ENCODE data around the gene ADORA2B.

GRCh38 chr17:15929941-15930340 lies 15.0 kb upstream of the ADORA2B start:
- no peak for TF ChIP-seq CTCF (IDR thresholded peaks at IDR 0.05; ENCODE audit: low read depth, low read length)
- no peak for TF ChIP-seq EZH2phosphoT487 (IDR thresholded peaks at IDR 0.05; ENCODE audit: low read depth)

All from OCI-LY3 (cell line).